NCI-H1417 (cell line): ENCODE data around the gene PTPN9.
A peak's percentile ranks its signal among the peaks of the same experiment; 100 is the strongest.
"Not testable (repeated sequence)": the region's sequence is repeated elsewhere in the genome, so short reads cannot be mapped to it uniquely, and the experiment has no call there.

ENCODE experiments used
- DNase-seq, 3 experiments: peaks; one replicate each; lab custom pipeline; 2025; lab: John Stamatoyannopoulos, UW

Gene PTPN9

DNA sequence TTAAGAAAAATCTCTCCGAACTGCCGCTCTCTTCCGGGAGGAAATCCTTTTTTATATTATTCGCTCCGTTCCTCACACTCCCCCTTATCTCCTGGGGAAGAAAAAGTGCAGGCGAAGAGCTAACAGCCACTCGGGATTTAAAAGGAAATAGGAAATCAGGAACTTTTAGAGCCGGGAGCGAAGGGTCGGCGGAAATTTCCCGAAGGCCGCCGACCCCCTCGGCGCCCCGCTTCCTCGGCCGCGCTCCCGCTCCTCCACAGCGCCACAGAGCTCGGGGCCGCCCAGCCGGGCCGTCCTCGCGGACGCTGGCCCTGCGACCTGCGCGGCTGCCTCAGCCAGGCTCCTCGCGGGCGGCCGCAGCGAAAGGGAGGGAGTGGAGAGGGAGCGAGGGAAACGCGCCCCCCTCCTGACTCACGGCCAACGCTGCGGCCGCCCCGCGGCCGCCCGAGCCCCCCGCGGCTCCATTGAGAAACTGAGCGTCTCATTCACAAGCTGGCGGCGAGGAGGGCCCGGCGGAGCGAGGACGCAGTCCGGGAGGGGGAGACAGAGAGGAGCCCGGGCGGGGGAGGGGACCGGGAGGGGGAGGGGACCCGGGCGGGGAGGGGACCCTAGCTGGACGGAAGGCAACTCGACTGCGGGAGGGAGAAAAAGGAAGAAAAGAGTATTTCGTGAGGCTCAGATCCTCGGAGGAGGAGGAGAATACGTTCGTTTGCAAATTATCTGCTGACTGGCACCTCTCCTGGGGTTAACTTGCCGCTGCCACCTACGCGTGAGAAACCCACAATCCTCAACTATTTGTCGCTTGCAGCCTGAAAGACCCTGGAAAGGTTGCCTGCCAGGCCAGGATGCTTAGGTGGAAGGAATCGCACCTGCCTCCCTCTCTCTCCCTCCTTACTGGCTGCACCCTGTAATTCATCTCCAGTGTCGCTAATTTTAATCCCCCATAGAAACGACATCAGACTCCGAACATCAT, at the start of gene PTPN9:
Gene PTPN9 (minus strand): TSS at position 368 of the 973 bp plus-strand sequence. CDS start 539 bp downstream, outside the sequence.
- DNase-seq, result peak; percentile 55 to 96 (median 94)

- DNase-seq, result peak; percentile 75 to 90 (median 81)
Observed at GRCh38 chr15:75625542-75626347, 46.6 kb upstream of the PTPN9 start, which contains the start of gene SNUPN. TSS of gene SNUPN (minus strand) at chr15:75625725. CDS start at chr15:75621051, 4,674 bp downstream.

DNA sequence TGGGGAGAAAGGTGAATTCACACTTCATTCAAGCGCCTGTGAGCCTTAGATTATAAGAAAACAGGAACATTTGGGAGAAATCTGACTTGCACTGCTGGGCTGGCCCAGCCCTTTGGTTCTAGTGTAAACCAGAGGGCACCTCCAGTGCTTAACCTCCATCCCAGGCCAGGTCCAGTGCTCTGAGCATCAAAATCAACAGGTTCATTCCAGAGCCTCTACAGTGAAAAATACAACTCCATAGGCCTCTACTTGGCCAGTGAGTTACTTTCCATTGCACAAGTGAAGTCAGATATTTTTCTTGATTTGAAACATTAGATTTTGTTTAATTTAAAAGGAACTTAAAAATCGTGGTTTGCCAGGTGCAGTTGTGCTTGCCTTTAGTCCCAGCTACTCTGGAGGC, 43.4 kb upstream of the PTPN9 start:
- DNase-seq, result no peak

- DNase-seq, result no peak
Observed at GRCh38 chr15:75620841-75621391, 41.8 kb upstream of the PTPN9 start.

DNA sequence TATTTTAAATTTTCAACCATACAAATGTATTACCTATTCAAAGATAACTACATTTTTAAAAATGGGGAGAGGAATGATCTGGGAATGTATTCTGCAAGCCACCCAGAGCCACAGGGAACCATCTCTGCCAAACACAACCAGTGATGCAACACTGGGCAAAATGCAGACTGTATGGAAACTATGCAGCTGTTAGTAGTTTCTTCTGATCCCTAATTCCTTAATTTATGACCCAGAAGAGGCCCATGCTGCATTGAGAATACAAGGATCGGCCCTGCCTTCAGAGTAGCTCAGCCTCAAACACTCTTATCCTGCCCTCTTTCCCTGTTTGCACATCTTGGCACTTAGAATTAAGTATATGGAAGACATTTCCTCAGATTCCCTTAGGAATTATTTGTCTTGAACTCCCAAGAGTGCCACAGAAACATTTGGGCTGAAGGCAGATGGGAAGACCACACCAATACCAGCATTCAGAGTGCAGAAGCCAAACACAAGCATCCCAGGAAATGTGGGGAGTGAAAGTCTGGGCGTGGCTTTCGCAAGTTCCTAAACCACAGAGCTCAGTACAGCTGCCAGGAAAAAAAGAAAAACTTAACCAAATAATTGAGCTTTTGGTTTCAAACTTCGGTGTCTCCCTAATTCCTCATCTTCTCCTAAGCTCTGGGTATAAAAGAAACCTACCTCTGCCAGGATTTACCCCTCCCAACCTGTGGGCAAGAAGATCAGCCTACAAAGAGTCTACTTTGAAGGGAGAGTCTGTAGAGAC, 41.1 kb upstream of the PTPN9 start:
- DNase-seq, result no peak

DNA sequence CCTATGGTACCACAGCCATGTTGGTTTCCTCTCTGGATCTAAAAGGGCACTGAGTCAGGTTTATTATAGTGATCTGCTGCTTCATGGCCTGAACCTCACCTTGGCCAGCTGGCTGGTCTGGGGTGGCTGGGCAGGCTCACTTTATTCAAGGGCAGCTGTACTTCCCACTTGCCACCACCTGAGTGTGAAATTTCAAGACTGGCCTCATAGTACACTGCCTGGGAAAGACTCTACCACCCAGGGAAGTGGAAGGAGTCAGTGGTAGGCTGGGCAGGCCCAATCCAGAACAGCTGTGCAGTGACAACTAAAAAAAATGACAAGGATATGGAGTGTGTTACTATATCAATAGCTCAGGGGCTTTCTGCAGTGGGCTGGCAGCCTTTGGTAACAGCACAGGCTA, 37.7 kb upstream of the PTPN9 start:
- DNase-seq, result no peak

GRCh38 chr15:75606711-75607699, 27.9 kb upstream of the PTPN9 start:
- DNase-seq, result no peak

GRCh38 chr15:75606026-75606425, 26.9 kb upstream of the PTPN9 start:
- DNase-seq, result no peak

GRCh38 chr15:75599401-75599800, 20.3 kb upstream of the PTPN9 start:
- no peak for DNase-seq

GRCh38 chr15:75598361-75598760, 19.2 kb upstream of the PTPN9 start:
- no peak for DNase-seq

GRCh38 chr15:75597667-75598341, 18.7 kb upstream of the PTPN9 start:
- DNase-seq, result no peak

DNA sequence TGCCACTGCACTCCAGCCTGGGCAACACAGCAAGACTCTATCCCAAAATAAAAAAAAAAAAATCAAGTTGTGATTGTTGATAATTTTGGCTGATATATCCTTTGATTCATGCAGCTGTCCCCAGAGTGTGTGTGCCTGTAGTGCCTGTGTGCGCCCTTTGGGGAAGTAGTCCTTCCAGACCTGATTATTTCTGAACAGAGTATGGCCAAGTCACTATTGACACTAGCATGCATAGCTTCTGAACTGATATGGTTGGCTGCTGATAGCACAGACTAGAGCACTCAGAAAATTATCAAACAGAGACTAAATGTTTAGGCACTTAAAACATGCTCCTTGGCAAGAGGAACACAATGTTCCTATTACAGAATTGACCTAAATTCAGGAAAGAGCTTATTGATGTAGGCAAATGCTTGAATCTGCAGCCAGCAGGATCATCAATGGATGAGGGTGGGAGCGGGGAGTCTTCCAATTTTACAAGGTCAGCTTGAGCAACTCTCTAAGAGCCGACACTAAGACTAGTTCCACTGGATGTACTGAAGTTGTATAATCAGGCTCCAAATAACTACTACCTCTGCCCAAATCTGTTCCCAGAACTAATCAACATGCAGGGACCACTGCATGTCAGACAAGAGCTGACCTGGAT, 17.7 kb upstream of the PTPN9 start:
- no peak for DNase-seq

DNA sequence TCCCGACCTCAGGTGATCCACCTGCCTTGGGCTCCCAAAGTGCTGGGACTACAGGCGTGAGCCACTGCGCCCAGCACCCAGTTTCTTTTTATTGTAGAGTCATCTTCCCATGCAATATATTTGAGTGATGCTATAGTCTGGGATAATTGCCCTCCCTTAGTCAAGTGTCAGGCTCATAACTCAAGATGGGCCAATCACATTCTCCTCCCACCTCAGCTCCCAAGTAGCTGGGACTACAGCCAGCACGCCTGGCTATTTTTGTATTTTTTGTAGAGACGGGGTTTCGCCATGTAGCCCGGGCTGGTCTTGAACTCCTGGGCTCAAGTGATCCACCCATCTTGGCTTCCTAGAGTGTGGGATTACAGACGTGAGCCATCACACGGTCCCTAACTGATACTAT, 15.2 kb upstream of the PTPN9 start:
- no peak for DNase-seq

GRCh38 chr15:75591655-75592364, 12.7 kb upstream of the PTPN9 start:
- no peak for DNase-seq

- no peak for DNase-seq
Observed at GRCh38 chr15:75590239-75590638, 11.1 kb upstream of the PTPN9 start.

GRCh38 chr15:75589071-75589470, 10.0 kb upstream of the PTPN9 start:
- no peak for DNase-seq

GRCh38 chr15:75586422-75586821, 7.3 kb upstream of the PTPN9 start:
- not testable (repeated sequence) for DNase-seq

- no peak for DNase-seq
Observed at GRCh38 chr15:75584121-75584520, 5.0 kb upstream of the PTPN9 start.

GRCh38 chr15:75583701-75584100, 4.6 kb upstream of the PTPN9 start:
- no peak for DNase-seq
